ENCODE measurements around the gene SPATA4.

The SPATA4 gene

GRCh38 chr4:176142253-176142652, 53.1 kb downstream of the SPATA4 start:
- Histone ChIP-seq H3F3A (ENCODE audit: insufficient read depth, low read length) (no peaks in the 10 kb centered on the region), H3K9me3 (replicated peaks; ENCODE audit: insufficient read depth, low read length) (no peaks in the 10 kb centered on the region), H3K4me1 (ENCODE audit: low read length) (no peaks in the 10 kb centered on the region), H4K20me1 (ENCODE audit: insufficient read depth, low read length) (no peaks in the 10 kb centered on the region), H3K79me2 (ENCODE audit: low read length) (no peaks in the 10 kb centered on the region), H3K36me3 (replicated peaks; ENCODE audit: insufficient read depth, low read length) (no peaks in the 10 kb centered on the region), H3K9ac (ENCODE audit: low read length) (no peak overlapping the region), H2AFZ (ENCODE audit: low read length) (no peak overlapping the region), H3K9me2 (replicated peaks; ENCODE audit: insufficient read depth, low read length) (no peaks in the 10 kb centered on the region), H3K27ac (ENCODE audit: low read length) (no peak overlapping the region), H3K4me2 (ENCODE audit: low read depth, low read length) (no peak overlapping the region), H3K4me3 (ENCODE audit: low read length) (no peak overlapping the region), H3K27me3 (replicated peaks; ENCODE audit: insufficient read depth, low read length) (no peaks in the 10 kb centered on the region)
- TF ChIP-seq EZH2phosphoT487 (IDR thresholded peaks at IDR 0.05; ENCODE audit: low read length) (no peak), CTCF (IDR thresholded peaks at IDR 0.05; ENCODE audit: low read length) (no peak), EZH2 (optimal IDR thresholded peaks at IDR 0.05; ENCODE audit: low read depth, low read length) (no peak)
- no peak for DNase-seq

- TF ChIP-seq EZH2phosphoT487 (IDR thresholded peaks at IDR 0.05; ENCODE audit: low read length) (no peak), EZH2 (optimal IDR thresholded peaks at IDR 0.05; ENCODE audit: low read depth, low read length) (no peak), CTCF (IDR thresholded peaks at IDR 0.05; ENCODE audit: low read length) (no peak)
- no peaks in the 10 kb centered on the region for H4K20me1 ChIP-seq (ENCODE audit: insufficient read depth, low read length)
- H3K9me3 ChIP-seq (replicated peaks; ENCODE audit: insufficient read depth, low read length): no peaks in the 10 kb centered on the region
- H3K27ac ChIP-seq (ENCODE audit: low read length): no peak overlapping the region
- H3K27me3 ChIP-seq (replicated peaks; ENCODE audit: insufficient read depth, low read length): no peaks in the 10 kb centered on the region
- no peak for DNase-seq
- H3K36me3 ChIP-seq (replicated peaks; ENCODE audit: insufficient read depth, low read length): no peaks in the 10 kb centered on the region
- no peak overlapping the region for H2AFZ ChIP-seq (ENCODE audit: low read length)
- no peaks in the 10 kb centered on the region for H3F3A ChIP-seq (ENCODE audit: insufficient read depth, low read length)
- no peak overlapping the region for H3K4me2 ChIP-seq (ENCODE audit: low read depth, low read length)
- H3K9ac ChIP-seq (ENCODE audit: low read length): no peak overlapping the region
- H3K4me3 ChIP-seq (ENCODE audit: low read length): no peak overlapping the region
- H3K79me2 ChIP-seq (ENCODE audit: low read length): no peaks in the 10 kb centered on the region
- H3K9me2 ChIP-seq (replicated peaks; ENCODE audit: insufficient read depth, low read length): no peaks in the 10 kb centered on the region
- H3K4me1 ChIP-seq (ENCODE audit: low read length): peaks cover 4% of the 10 kb centered on the region; the same call in 1 of the 2 replicates
Measured at GRCh38 chr4:176139518-176139917, 55.9 kb downstream of the SPATA4 start.

GRCh38 chr4:176137631-176138030, 57.8 kb downstream of the SPATA4 start:
- H4K20me1 ChIP-seq (ENCODE audit: insufficient read depth, low read length): no peaks in the 10 kb centered on the region

More at GRCh38 chr4:176137631-176138030, 57.8 kb downstream of the SPATA4 start:
- Histone ChIP-seq H3K9ac (ENCODE audit: low read length) (no peak overlapping the region), H3K4me3 (ENCODE audit: low read length) (no peak overlapping the region), H3F3A (ENCODE audit: insufficient read depth, low read length) (no peaks in the 10 kb centered on the region), H3K79me2 (ENCODE audit: low read length) (no peaks in the 10 kb centered on the region), H3K27ac (ENCODE audit: low read length) (no peak overlapping the region), H3K9me2 (replicated peaks; ENCODE audit: insufficient read depth, low read length) (no peaks in the 10 kb centered on the region), H3K9me3 (replicated peaks; ENCODE audit: insufficient read depth, low read length) (no peaks in the 10 kb centered on the region), H3K27me3 (replicated peaks; ENCODE audit: insufficient read depth, low read length) (no peaks in the 10 kb centered on the region), H3K36me3 (replicated peaks; ENCODE audit: insufficient read depth, low read length) (no peaks in the 10 kb centered on the region), H2AFZ (ENCODE audit: low read length) (no peak overlapping the region), H3K4me1 (ENCODE audit: low read length) (peaks cover 12% of the 10 kb centered on the region), H3K4me2 (ENCODE audit: low read depth, low read length) (no peak overlapping the region)
- no peak for DNase-seq
- TF ChIP-seq CTCF (IDR thresholded peaks at IDR 0.05; ENCODE audit: low read length) (no peak), EZH2phosphoT487 (IDR thresholded peaks at IDR 0.05; ENCODE audit: low read length) (no peak), EZH2 (optimal IDR thresholded peaks at IDR 0.05; ENCODE audit: low read depth, low read length) (no peak)

All from MM.1S (cell line).